RKO (cell line): ENCODE results near the gene NUP214.
"Not testable (repeated sequence)": the region's sequence is repeated elsewhere in the genome, so short reads cannot be mapped to it uniquely, and the experiment has no call there.

ENCODE experiments used
- DNase-seq: peaks from one replicate; pipeline ENCODE4 v3.0.0-alpha.2; 2016; ENCODE audit warnings: low spot score

Gene NUP214

DNA sequence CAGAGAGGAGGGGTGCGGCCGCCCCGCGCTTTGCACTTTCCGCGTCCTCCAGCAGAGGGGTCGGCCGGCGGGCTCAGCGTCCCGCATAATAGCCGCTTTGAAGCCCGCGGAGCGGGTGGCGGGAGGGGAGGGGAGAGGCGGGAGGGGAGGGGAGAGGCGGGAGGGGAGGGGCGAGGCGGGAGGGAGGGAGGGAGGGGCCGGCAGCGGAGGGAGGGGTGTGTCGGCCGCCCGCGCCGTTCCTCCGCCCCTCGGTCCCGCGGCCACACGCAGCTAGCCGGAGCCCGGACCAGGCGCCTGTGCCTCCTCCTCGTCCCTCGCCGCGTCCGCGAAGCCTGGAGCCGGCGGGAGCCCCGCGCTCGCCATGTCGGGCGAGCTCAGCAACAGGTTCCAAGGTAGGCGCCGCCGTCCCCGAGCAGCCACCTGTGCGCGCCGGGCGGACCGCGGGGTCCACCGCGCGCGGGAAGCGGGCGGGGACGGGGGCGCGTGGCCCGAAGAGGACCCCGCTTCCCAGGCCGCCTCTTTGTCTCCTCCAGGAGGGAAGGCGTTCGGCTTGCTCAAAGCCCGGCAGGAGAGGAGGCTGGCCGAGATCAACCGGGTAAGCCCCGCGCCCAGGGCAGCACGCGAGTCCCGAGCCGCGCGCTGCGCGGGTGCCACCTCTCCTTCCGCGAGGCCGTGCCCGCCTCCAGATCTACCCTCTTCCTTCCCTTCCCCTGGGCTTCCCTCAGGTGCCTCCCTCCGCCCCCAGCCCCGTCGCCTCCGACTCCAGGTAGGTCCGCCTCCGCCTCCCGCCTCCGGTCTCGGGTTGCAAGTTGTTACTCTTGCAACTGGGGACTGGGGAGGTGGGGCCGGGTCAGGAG lies 28.9 kb upstream of the NUP214 start, which contains the start of gene AIF1L:
Gene AIF1L, plus strand, starts transcription at position 263 of the 857 bp plus-strand sequence. Its CDS starts 99 bp downstream, at position 362.
- DNase-seq: peak; percentile 74

DNA sequence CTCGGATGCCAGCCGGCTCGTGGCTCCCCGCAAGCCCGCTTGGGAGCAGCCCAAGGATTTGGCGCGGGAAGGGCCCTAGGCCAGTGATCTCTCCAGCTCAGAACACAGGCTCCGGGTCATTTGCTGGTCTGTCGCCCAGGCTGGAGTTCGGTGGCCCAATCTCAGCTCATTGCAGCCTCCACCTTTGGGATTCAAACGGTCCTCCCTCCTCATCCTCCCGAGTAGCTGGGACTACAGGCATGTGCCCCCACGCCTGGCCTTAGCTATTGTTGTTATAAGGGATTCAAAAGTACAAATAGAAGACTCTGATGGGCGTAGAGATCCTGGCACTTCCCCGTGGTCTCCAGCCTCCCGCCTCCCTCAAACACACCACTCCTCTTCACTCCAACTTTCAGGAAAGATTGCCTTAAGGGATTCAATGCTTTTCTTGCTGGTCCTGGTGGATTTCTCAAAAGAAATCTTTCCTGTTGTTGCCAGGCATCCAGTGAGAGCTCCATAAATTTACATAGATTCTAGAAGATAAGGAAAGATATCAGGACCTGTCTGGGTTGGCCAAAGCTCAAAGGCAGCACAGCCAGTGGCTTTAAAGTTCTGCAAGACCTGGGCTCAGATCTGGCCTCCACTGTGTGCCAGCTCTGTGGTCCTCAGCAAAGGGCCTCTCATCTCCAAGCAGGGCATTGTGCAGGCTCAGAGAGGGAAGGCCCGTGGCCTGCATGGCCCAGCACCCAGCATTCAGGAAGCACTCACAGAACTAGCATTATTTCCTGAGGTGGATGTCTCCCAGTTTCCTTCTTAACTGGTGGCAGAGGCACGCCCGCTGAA lies 28.0 kb upstream of the NUP214 start:
- DNase-seq: no peak

DNA sequence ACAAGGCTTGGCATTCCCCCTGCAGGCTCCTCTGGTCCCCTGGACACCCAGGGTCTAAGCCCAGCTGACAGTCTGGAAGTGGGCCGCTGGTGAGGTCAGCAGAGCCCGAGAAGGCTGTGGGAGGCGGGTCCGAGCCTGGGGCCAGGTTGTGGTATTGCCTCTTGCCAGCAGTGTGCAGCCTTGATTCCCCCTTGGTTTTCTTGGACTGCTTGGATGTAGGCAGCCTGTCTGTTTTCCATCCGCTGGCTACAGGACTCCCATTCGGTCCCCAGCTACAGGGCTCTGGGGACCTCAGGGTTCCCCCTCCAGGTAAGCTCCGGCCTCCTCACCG lies 27.5 kb upstream of the NUP214 start:
- DNase-seq: no peak

DNA sequence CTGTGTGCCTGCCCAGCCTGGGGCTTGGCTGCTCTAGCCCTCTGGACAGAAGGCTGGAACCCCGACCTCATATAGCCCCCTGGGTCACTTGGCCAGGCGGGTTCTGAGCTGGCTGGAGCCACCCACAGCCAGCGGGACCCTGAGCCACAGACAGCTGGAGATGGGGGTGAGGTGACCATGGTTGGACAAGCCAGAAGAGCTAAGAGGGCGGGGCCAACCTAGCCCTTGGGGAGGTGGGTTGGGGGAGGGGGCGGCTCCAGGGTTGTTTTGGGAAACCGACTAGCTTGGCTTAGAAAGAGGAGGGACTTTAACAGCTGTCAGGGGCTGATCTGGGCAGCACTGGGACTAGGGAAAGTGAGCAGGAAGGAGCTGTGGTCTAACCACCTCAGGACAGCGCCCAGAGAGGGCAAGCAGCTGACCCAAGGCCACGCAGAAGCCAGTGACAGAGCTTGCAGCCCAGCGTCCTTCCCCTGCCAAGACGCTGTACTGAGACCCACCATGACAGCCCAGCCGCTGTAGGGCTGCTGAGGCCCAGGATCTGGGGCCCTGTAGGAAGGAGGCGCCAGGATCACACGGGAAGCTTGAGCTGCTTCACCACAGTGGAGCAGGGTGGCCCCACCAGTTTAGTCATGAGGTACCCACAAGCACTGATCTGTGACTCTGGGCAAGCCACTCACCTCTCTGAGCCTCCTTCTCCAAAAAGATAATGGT lies 26.8 kb upstream of the NUP214 start:
- DNase-seq: no peak

DNA sequence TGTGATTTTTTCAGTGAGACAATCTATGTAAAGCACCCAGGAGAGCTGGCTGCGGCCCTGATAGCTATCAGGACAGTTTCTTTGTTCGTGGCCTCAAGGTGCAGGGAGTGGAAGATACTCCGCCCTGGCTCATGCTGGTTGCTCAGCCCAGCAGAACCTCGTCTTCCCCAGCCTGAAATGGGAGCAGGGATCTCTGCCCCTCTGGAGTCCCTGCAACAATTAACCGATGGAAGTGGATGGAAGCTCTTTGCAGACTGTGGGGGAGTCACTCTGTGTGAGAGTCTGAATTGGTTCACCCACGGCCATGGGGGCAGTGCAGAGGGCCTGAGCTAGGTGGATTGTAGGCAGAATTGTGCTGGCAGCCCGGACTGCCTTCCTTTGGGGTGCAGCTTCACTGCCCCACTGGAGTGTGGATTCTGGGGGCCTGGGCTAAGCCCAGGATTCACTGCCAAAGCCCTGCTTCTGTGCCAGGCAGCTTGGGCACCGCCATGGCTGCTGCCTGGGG lies 26.2 kb upstream of the NUP214 start:
- no peak for DNase-seq

DNA sequence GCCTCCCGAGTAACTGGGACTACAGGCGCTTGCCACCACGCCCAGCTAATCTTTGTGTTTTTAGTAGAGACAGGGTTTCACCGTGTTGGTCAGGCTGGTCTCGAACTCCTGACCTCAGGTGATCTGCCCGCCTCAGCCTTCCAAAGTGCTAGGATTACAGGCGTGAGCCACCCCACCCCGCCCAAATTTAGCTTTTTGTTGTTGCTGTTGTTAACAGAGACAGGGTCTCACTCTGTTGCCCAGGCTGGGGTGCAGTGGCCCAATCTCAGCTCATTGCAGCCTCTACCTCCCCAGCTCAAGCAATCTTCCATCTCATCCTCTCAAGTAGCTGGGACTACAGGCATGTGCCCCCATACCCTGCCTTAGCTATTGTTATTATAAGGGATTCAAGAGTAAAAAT lies 25.5 kb upstream of the NUP214 start:
- DNase-seq: not testable (repeated sequence)

DNA sequence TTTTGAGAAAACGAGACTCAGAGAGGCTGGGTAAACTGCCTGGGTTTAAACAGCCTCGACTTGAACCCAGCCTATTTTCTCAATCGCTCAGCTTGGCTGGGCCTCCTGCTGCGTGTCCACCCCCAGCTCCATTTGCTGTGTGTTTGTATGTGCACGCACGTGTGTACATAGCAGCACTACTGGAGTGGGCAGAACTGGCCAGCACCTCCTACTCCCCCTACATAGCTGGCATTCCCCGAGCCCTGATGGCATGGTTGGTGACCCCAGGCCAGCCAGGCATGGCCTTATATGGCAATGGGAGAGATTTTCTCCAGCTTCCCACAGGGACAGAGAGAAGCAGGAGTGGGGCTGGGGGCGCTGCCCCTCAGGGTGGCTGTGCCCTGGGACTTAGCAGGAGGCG lies 24.9 kb upstream of the NUP214 start:
- no peak for DNase-seq

DNA sequence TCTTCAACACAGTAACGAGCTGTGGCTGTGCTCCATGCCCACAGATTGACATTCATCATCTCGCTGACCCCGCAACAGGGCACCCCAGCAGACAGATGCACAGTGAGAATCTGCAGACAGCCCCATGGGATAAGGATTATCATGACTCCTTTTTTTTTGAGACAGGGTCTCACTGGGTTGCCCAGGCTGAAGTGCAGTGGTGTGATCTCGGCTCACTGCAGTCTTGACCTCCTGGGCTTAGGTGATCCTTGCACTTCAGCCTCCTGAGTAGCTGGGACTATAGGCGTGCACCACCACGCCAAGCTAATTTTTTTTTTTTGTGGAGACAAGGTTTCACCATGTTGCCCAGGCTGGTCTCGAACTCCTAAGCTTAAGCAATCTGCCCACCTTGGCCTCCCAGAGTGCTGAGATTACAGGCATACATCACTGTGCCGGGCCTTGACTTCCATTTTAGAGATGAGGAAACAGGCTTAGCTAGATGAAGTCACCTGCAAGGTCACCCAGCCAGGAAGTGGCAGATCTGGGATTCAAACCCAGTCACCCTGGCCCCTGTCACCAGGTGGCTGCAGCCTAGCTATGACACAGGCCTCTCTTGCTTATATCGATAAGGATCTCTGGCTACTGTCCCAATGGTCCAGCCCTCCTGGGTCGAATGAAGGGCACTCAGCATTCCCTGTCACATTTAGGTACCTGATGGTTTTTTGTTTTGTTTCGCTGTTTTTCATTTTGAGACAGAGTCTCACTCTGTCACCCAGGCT lies 24.0 kb upstream of the NUP214 start:
- DNase-seq: no peak

DNA sequence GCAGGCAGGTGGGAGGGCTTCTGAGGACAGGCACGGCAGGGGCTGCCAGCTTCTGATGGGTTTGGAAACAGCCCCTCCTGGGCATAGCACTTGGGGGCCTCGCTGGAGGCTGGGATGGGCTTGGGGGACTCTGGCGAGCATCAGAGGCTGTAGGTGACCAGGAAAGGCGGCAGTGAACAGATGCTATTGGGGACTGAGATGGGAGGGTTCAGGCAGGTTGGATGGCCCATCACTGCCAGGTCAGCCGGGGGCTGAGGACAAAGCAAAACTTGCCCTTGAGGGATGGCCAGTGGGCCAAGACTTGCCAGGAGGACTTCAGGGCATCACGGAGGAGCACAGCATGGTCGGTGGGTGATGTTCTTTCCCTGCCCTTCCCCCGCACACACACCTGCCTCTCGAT lies 22.4 kb upstream of the NUP214 start:
- DNase-seq: no peak

DNA sequence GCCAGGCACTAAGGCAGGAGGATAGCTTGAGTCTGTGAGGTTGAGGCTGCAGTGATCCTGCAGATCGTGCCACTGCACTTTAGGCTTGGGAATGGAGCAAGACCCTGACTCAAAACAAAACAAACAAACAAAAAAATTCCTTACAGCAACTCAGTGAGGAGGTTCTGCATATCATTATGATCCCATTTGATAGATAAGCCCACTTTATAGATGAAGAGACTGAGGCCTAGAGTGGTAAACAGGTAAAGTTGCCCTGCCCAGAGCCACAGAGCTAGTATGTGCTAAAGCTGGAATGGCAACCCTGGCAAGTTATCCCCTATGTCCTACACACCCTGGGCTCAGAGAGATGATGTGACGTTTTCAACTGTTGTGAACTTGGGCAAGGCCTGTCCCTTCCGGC lies 21.9 kb upstream of the NUP214 start:
- no peak for DNase-seq

DNA sequence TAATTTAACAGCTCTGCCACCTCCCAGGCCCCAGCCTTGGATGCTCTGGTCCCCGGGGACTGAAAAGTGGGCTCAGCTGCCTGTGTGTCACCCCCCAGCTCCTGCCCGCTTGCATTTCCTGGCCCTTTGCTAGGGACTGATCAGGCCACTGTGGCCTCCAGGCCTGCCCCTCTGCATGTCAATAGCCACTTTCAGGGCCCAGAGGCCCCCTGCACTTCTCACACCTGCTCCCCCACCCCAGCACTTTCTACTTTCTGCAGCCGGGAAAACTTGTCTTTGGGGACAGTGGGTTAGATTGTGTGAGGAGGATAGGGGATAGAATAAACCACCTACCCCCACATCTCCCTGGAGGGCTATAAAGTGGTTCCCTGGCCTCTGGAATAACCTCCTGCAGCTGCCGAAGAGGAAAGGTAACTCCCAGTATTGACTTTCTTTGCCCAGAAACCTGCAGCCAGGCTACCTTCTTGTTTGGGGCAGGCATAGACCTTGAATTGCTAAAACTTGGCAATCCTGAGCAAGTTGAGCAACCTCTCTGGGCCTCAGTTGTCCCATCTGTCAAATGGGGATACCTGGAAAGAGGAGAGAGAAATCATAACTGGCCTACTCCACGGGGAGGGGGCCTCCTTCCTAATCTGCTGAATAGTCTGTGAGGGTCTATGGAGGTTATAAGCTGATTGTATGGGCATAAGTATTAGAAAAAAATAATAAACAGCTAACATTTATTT lies 21.2 kb upstream of the NUP214 start:
- no peak for DNase-seq

DNA sequence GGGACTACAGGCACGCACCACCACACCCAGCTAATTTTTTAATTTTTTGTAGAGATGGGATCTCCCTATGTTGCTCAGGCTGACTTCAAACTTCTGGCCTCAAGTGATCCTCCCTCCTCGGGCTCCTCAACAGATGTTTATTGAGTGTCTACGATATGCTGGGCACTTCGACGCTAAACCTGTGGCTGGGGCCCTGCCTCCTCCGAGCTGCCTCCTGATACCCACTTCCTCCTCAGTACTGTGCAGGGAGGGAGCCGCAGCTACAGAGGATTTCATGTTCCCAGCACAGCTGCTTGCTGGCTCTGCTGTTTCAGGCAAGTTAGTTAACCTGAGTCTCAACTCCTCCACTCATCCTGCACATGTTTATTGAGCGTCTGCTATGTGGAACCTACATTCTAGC lies 19.4 kb upstream of the NUP214 start:
- no peak for DNase-seq

DNA sequence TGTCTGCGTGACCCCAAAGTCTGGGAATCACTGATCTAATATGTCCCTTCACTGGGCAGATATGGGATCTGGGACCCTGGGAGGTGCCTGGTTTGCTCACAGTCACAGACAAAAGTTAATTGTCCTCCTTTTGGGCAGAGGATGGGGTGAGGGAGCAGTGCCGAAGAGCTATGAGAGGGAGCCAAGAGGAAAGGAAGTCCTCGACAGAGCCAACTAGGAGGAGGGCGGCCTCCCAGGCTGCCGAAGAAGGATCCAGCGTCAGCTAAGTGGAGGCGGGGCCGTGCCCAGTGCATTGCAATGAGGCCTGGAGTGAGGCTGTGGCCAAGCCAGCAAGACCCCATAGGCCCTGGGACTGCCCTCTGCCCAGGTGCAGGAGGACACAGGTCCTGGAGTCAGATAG lies 17.6 kb upstream of the NUP214 start:
- no peak for DNase-seq

DNA sequence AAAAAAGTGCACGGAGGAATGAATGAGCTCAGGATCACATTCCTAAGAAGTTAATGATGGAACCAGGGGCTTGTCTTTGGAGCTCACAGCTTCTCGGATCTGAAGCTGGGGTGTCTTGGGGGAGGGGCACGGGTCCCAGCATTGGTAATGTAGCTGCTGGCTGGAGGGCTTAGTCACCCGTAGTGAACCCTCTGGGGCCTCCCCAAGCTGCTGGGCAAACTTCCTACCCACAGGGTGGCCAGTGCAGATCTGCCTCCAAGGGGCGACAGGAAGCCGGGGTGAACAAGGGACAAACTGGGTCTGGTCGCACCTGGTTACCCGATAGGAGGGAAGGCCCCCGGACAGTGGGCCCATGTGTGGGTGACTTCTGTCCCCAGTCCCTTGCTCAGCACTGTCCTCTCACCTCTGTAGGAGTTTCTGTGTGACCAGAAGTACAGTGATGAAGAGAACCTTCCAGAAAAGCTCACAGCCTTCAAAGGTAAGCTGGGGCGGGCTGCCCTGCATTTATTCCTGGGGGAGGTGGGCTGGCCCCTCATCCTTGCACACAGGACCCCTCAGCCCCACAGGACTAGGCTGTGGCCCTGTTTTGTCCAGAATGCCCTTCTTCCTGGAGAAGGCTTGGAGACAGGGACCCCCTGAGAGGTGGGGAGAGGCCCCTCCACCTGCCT lies 14.1 kb upstream of the NUP214 start:
- DNase-seq: no peak

DNA sequence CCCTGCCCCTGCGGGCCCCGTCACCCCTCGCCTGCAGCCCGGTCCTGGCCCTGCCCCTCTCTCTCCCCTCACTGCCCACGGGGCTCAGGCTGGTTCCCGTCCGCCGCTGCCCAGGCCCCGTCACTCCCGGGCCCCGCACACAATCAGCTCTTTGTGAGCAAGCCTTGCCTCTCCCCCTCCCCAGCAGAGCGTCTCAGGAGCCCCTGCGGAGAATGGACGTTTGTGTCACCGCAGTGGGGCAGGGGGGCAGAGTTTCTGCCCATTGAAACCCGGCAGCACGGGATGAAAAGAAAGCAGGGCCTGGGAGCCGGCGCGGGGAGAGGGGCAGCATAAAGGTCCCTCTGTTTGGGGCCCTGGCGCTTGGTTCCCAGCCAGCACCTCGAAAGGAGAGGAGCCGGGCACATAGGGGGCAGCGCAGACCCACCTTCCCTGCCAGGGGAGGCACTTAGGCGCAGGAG lies 13.5 kb upstream of the NUP214 start:
- DNase-seq: no peak

DNA sequence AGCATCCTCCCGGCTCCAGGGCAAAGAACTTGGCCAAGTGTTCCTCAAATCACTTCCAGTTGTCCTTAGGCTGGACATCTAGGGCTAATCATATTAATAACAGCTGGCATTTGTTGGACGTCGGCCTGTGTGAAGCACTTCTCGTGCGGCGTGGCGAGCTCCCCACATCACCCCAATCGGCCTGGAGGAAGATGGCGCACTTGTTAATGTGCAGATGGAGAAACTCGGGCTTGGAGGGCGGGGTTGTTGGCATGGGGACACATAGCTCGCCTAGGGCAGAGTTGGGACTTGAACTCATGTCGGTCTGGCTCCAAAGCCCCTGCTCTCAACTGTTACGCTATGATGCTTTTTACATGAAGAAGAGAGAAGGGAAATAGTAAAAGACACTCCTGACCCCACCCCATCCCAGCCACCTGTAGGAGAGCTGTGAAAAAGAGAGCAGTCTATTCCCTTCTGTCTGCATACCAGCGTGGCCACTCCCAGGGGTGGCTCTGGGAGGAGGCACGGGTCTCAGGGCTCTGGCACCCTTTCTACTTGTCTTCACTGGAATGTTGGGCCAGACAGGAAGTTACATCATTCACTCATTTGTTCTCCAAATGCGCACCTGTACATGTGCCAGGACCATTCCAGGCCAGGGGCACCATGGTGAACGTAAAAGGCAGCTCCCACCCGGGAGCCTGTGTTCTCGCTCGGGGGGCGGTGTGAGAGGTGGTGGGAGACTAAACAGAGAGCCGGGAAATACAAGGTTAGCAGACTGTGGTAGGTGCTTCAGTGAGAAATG lies 12.8 kb upstream of the NUP214 start:
- no peak for DNase-seq

DNA sequence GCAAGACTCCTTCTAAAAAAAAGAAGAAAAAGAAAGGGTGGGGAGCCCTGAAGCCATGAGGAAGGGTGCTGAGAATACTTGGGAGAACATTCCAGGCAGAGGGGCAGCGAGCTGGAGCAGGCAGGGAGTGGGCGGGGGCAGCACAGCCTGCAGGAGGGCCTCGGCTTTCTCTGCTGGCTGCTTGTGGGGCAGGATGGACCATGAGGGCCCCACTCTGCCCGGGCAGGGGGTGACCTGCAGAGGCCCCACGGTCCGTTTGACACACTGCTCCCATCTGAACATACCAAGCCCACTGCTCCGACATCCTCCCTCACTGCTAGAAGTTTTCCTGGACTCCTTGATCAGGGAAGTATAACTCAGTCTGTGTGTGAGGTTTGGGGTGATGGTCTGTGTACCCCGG lies 11.7 kb upstream of the NUP214 start:
- DNase-seq: no peak

DNA sequence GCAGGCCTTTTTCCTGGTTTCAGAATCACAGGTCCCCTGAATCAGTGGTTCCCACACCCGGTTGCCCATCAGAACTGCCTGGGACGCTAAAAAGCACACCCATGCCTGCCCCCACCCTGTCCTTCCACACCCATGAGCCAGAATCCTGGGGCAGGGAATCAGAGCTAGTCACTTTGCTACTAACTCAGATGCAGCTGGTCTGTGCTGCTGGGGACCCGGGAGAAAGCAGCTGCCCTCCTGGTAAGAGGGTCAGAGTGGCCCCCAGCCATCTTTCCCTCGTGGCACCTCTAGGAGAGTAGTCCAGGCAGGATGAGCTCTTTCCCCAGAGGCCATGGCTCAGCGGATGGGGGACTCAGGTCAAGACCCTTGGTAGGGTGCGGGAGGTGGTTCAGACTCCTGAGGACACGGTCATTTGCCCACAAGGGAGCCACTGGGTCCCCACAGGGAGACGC lies 11.3 kb upstream of the NUP214 start:
- DNase-seq: no peak

DNA sequence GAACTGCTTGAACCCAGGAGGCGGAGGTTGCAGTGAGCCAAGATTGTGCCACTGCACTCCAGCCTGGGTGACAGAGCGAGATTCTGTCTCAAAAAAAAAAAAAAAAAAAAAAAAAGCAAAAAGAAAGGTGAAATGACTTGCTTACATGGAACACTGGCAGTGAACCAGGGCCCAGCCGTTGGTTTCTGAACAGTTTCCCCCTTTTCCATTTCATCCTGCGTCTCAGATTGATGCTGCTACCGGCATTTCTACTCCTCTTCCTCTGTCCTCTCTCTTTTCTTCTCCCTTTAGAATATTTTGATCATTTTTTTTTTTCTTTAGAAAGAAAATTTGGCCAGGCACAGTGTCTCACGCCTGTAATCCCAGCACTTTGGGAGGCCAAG lies 10.0 kb upstream of the NUP214 start:
- not testable (repeated sequence) for DNase-seq
